ENCODE data around the gene NEK2. TPM values are rescaled to one million over a fixed set of nuclear protein-coding genes. Genes with fewer than 3 reads are reported as not detected.

NEK2 gene
- total and polyA plus RNA-seq, 2 of the 13 experiments (the other 11 are each of a cell fraction or from before 2014, with no cell fraction given): 10.9 to 40.8 TPM

DNA sequence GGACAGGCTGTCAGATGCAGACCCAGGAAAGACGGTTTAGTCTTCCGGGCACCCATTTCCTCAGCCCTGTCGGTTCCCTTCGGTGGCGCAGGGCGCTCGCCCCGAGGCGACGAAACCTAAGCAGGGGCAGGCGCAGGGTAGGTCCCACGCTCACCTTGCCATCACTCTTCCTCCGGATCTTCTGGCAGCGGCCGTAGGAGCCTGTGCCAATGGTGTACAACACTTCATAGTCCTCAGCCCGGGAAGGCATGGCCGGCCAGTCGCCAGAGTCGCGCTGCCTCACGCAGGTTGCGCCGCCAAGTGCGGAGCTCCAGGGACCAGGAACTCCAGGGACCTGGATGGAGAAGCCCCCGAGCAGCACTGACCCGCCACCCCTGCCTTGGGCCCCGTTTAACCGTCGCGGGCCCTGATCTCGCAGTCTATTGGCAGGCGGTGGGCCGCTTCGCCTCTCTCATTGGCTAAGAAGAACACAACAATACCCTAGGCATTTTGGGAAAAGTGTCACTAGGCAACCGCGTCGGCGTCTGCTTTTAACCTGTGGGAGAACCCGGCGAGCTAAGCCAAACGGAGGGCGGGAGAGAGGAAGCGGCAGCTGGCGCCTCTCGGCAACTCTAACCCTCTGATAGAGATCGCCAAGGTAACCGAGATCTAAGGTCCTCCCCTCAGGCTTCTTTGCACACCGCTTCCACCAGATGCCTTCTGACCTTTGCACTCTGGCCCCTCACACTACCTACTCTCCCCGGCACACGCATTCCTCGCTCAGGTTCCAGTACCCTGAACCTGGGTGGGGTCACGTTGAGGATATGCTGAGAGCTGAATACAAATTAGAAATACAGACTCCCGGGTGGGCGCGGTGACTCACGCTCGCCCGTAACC, at the start of gene NEK2 (continued):
- TF ChIP-seq, protein P1, sequence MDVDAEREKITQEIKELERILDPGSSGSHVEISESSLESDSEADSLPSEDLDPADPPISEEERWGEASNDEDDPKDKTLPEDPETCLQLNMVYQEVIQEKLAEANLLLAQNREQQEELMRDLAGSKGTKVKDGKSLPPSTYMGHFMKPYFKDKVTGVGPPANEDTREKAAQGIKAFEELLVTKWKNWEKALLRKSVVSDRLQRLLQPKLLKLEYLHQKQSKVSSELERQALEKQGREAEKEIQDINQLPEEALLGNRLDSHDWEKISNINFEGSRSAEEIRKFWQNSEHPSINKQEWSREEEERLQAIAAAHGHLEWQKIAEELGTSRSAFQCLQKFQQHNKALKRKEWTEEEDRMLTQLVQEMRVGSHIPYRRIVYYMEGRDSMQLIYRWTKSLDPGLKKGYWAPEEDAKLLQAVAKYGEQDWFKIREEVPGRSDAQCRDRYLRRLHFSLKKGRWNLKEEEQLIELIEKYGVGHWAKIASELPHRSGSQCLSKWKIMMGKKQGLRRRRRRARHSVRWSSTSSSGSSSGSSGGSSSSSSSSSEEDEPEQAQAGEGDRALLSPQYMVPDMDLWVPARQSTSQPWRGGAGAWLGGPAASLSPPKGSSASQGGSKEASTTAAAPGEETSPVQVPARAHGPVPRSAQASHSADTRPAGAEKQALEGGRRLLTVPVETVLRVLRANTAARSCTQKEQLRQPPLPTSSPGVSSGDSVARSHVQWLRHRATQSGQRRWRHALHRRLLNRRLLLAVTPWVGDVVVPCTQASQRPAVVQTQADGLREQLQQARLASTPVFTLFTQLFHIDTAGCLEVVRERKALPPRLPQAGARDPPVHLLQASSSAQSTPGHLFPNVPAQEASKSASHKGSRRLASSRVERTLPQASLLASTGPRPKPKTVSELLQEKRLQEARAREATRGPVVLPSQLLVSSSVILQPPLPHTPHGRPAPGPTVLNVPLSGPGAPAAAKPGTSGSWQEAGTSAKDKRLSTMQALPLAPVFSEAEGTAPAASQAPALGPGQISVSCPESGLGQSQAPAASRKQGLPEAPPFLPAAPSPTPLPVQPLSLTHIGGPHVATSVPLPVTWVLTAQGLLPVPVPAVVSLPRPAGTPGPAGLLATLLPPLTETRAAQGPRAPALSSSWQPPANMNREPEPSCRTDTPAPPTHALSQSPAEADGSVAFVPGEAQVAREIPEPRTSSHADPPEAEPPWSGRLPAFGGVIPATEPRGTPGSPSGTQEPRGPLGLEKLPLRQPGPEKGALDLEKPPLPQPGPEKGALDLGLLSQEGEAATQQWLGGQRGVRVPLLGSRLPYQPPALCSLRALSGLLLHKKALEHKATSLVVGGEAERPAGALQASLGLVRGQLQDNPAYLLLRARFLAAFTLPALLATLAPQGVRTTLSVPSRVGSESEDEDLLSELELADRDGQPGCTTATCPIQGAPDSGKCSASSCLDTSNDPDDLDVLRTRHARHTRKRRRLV (CRISPR knock-in tag; IDR thresholded peaks at IDR 0.05): no peak
- TF ChIP-seq, protein P2, sequence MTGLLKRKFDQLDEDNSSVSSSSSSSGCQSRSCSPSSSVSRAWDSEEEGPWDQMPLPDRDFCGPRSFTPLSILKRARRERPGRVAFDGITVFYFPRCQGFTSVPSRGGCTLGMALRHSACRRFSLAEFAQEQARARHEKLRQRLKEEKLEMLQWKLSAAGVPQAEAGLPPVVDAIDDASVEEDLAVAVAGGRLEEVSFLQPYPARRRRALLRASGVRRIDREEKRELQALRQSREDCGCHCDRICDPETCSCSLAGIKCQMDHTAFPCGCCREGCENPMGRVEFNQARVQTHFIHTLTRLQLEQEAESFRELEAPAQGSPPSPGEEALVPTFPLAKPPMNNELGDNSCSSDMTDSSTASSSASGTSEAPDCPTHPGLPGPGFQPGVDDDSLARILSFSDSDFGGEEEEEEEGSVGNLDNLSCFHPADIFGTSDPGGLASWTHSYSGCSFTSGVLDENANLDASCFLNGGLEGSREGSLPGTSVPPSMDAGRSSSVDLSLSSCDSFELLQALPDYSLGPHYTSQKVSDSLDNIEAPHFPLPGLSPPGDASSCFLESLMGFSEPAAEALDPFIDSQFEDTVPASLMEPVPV (CRISPR knock-in tag; IDR thresholded peaks at IDR 0.05): peak; percentile 71
- peak; percentile 84; the same call in 1 of the 2 replicates for TF ChIP-seq ZNF788 (CRISPR knock-in tag; IDR thresholded peaks at IDR 0.05; ENCODE audit: borderline replicate concordance)
- TF ChIP-seq ZFP62 (CRISPR knock-in tag; IDR thresholded peaks at IDR 0.05): no peak
- TF ChIP-seq, protein P3, sequence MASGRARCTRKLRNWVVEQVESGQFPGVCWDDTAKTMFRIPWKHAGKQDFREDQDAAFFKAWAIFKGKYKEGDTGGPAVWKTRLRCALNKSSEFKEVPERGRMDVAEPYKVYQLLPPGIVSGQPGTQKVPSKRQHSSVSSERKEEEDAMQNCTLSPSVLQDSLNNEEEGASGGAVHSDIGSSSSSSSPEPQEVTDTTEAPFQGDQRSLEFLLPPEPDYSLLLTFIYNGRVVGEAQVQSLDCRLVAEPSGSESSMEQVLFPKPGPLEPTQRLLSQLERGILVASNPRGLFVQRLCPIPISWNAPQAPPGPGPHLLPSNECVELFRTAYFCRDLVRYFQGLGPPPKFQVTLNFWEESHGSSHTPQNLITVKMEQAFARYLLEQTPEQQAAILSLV (CRISPR knock-in tag; IDR thresholded peaks at IDR 0.05; ENCODE audit: borderline replicate concordance): peak; percentile 18
- TF ChIP-seq ATM (IDR thresholded peaks at IDR 0.05; ENCODE audit: borderline replicate concordance): no peak
- TF ChIP-seq MXI1 (IDR thresholded peaks at IDR 0.05; ENCODE audit: borderline replicate concordance, low read depth, low read length): peak; percentile 96; the same call in 2 of the 3 replicates
- peak in 1 of 2 experiments; percentile 95; a peak in 2 of 4 replicates for TF ChIP-seq KLF16 (CRISPR knock-in tag; IDR thresholded peaks at IDR 0.05)
- TF ChIP-seq ZNF12 (CRISPR knock-in tag; IDR thresholded peaks at IDR 0.05): no peak
- TF ChIP-seq, protein P4, sequence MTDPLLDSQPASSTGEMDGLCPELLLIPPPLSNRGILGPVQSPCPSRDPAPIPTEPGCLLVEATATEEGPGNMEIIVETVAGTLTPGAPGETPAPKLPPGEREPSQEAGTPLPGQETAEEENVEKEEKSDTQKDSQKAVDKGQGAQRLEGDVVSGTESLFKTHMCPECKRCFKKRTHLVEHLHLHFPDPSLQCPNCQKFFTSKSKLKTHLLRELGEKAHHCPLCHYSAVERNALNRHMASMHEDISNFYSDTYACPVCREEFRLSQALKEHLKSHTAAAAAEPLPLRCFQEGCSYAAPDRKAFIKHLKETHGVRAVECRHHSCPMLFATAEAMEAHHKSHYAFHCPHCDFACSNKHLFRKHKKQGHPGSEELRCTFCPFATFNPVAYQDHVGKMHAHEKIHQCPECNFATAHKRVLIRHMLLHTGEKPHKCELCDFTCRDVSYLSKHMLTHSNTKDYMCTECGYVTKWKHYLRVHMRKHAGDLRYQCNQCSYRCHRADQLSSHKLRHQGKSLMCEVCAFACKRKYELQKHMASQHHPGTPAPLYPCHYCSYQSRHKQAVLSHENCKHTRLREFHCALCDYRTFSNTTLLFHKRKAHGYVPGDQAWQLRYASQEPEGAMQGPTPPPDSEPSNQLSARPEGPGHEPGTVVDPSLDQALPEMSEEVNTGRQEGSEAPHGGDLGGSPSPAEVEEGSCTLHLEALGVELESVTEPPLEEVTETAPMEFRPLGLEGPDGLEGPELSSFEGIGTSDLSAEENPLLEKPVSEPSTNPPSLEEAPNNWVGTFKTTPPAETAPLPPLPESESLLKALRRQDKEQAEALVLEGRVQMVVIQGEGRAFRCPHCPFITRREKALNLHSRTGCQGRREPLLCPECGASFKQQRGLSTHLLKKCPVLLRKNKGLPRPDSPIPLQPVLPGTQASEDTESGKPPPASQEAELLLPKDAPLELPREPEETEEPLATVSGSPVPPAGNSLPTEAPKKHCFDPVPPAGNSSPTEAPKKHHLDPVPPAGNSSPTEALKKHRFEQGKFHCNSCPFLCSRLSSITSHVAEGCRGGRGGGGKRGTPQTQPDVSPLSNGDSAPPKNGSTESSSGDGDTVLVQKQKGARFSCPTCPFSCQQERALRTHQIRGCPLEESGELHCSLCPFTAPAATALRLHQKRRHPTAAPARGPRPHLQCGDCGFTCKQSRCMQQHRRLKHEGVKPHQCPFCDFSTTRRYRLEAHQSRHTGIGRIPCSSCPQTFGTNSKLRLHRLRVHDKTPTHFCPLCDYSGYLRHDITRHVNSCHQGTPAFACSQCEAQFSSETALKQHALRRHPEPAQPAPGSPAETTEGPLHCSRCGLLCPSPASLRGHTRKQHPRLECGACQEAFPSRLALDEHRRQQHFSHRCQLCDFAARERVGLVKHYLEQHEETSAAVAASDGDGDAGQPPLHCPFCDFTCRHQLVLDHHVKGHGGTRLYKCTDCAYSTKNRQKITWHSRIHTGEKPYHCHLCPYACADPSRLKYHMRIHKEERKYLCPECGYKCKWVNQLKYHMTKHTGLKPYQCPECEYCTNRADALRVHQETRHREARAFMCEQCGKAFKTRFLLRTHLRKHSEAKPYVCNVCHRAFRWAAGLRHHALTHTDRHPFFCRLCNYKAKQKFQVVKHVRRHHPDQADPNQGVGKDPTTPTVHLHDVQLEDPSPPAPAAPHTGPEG (CRISPR knock-in tag; IDR thresholded peaks at IDR 0.05): no peak; the same call in none of the 2 replicates
- no peak for TF ChIP-seq THYN1 (CRISPR knock-in tag; IDR thresholded peaks at IDR 0.05; ENCODE audit: borderline replicate concordance, low read depth)

Data from HepG2 (cell line).